ENCODE results near the gene DPEP1.

DPEP1 gene

DNA sequence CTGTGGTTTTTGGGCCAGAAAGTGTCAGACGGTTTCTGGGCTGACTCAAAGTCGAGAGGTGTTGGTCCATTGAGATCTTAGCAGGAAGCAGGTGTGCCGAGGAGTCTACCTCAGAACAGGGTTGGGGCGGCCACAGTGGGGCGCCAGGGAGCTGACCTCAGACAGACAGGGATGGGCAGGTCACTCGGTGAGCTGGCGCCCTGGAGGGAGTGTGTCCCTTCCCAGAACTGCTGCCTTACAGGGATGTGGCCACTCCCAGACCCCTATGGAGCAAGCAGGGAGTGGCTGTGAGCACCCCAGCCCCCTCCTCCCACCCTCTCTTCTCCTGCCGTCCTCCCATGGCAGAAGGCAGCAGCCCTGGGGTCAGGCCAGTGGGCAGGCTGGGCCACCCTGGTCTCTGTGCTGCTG is 14.0 kb upstream of the DPEP1 start:
- DNase-seq (ENCODE audit: low spot score), result no peak

DNA sequence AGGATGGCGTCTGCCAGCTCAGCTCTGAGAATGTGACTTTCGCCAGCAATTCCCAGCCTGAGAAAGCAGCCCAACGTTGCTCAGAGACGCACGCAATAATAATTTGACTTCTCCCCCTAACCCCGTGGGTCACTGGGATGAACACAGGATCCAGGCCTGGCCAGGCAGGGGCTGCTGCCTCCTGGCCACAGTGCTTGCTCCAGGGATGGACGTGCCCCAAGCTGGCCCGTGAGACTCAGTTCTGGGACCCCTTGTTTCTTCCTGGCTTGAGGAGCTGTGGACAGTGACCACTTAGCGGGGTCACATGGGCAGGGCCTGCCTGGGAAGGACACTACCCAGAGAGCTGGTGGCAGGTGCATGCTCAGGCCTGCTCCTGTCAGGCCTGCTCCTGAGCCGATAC is 13.5 kb upstream of the DPEP1 start:
- DNase-seq (ENCODE audit: low spot score), result no peak

DNA sequence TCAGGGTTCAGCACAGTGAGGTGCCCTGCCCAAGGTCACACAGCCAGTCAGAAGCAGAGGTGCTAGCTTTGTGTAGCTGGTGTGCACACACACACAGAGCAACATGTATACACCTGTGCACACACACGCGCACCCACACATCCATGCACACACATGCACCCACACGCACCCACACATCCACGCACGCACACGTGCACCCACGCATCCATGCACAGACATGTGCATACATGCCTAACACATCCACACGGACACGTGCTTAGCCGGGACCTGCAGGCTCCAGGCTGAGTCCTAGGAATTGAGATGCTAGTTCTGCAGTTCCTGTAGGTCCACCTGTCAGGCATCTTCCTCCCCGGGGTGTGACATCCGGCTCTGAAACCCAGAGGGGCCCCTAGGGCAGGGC is 13.0 kb upstream of the DPEP1 start:
- no peak for DNase-seq (ENCODE audit: low spot score)

DNA sequence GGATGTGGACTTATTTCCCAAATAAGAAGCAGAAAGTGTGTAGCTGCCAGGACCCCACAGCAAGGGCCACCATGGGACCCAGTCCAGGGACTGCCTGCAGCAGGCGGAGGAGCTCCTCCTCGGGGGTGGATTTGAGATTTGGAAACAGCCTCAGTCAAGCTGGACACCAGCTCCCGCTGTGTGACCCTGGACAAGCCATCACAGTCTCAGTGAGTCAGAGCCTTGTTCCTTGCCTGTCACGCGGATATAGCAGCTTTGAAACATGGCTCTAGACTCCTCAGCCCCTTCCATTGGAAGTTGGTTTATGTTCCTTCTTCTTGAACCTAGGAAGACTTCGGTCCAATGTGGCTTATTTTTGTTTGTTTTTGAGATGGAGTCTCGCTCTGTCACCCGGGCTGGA is 12.5 kb upstream of the DPEP1 start:
- DNase-seq (ENCODE audit: low spot score), result no peak

DNA sequence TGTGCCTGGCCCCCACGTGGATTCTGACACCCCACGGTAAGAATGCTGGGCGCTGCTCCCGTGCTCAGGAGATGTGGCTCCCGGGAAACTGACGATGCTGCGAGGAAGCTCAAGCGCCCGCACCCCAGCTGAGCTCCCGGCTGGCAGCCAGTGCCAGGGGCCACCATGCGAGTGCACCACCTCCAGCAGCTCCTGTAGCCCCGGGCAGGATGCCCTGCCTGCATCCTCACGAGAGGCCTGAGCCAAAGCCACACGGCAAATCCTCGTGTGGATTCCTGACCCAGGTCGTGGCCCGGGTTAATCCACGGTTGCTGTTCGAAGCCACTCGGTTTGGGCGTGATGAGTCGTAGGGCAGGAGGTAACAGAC is 11.6 kb upstream of the DPEP1 start:
- no peak for DNase-seq (ENCODE audit: low spot score)

DNA sequence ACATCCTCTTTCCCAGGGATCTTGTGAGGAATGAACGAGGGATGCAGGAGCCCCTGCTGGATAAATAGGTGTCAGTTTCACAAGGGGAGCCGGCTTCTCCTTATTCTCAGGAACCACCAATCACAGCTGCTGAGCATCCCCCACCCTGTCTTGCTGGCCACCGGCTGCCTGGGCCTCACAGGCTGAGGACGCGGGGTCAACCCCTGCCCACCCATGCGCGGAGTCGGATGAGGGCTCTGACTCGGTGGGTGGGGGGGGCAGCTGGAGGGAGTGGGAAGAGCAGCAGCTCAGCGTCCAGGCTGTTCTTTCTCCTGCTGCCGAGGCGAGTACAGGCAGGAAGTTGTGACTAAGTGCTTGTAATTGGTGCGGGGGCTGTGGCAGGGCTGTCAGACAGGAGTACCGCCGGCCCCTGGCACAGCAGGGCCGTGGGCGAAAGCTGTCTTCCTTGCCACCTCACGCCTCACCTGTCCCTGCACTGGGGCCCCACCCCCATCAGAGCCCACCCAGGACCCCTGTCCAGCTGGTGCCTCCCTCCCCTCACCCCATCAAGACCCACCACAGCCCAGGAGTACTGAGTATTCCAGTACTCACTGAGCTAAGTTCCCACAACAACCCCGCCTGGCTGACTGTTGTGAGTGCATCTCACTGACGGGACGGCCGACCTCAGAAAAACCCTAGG is 11.0 kb upstream of the DPEP1 start:
- peak; percentile 50 for DNase-seq (ENCODE audit: low spot score)

DNA sequence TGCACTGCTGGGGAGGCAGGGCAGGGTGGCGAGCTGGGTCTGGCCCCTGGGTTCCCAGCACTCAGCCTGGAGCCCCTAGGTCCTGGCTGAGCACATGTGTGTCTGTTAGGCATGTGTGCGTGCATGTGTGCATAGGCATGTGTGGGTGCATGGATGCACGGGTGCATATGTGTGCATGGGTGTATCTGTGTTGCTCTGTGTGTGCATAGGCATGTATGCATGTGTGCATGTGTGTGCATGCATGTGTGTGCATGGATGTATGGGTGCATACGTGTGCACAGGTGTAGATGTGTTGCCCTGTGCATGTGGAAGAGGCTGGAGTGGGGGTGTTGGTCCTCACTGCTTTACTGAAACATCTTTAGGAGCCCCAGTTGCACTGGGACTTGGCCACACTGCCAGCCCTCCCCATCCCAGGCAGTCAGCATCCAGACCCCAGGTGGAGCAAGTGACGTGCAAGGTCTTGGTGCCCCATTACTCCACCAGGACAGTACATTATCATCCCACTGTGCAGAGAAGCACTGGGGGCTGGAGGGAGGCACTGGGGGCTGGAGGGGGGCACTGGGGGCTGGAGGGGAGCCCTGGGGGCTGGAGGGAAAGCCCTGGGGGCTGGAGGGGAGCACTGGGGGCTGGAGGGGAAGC is 10.4 kb upstream of the DPEP1 start:
- no peak for DNase-seq (ENCODE audit: low spot score)

DNA sequence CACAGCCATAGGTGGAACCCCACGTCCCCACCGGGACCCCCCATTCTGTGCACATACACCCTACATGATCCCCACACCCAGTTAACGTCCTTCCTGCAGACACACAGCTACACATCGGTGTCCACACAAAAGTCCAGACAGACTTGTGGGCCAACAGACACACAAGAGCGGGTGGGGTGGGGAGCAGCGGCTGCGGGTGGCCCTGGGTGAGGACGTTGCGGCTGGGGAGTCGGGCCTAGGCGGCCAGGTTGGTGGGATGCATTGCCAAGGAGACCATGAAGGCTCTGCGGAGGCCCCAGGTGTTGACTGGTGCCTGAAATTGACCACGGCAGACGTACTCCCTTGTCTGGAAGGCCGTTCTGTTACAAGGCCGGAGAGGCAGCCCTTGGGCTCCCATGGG is 8.7 kb upstream of the DPEP1 start:
- DNase-seq (ENCODE audit: low spot score), result no peak

DNA sequence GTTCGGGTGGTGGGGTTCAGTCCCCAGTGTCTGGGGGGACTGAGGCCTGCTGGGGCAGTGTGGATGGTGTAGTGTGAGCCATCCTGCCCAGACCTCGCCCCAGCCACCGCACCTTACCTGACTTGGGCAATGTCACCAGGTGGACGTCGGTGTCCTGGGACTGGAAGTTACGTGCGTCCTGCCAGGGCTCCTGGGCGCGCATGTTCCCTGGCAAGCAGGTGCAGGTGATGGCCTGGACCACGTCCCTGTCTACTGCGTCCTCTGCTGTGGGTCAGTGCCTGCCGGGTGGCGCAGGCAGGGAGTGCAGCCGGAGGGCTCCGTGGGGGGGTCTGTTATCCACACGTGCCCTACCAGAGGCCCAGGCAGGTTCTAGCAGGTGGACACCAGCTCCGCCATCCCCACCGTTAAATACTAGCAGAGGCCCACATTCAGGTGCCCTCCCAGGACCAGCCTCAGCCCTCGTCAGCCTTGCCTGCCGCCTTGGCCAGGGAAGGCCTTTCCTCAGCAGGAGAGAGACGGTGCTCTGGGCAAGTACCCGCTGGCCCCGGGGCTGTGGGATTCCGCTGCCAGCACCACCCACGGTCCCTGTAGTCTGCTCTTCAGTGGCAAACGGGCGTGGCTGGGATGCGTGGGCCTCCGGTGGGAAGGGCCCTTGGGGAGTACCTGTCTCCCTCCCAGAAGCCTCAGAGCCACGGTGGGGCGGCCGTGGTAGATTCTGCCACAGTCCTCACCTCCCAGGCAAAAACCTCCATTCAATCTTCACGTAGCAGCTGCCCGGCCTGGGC is 8.1 kb upstream of the DPEP1 start:
- DNase-seq (ENCODE audit: low spot score), result no peak

DNA sequence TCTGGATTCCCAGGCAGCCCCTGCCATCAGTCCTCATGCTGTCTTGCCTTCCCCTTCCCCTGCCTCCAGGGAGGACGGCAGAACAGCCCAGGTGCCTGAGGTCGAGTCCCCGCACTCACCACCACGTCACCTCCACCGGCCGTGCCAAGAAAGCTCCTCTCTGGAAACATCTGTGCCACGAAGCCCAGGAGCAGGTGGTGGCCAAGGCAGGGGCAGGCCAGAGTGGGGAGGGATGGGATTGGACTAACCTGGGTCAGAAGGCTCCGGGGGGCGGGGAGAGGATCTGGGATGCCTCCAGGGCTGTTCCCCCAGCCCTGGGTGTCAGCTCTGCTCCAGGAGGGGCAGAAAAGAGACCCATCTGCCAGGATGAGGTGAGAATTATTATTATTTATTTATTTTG is 7.4 kb upstream of the DPEP1 start:
- no peak for DNase-seq (ENCODE audit: low spot score)

DNA sequence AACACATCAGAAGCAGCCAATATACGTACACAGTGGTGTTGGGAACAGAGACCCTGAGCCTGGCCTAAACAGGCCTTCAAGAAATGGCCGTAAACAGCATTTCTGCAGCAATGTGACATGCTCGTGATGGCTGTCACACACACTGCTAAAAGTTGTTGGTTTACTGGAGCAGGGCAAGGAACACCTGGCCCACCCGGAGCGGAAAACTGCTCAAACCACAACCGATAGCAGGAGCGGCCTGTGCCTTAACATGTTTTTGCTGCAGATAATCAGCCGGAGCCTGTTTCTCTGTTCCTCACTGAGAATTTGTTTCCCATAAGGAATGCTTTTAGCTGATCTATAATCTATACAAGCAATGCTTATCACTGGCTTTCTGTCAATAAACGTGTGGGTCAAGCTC is 6.0 kb upstream of the DPEP1 start:
- DNase-seq (ENCODE audit: low spot score), result no peak

DNA sequence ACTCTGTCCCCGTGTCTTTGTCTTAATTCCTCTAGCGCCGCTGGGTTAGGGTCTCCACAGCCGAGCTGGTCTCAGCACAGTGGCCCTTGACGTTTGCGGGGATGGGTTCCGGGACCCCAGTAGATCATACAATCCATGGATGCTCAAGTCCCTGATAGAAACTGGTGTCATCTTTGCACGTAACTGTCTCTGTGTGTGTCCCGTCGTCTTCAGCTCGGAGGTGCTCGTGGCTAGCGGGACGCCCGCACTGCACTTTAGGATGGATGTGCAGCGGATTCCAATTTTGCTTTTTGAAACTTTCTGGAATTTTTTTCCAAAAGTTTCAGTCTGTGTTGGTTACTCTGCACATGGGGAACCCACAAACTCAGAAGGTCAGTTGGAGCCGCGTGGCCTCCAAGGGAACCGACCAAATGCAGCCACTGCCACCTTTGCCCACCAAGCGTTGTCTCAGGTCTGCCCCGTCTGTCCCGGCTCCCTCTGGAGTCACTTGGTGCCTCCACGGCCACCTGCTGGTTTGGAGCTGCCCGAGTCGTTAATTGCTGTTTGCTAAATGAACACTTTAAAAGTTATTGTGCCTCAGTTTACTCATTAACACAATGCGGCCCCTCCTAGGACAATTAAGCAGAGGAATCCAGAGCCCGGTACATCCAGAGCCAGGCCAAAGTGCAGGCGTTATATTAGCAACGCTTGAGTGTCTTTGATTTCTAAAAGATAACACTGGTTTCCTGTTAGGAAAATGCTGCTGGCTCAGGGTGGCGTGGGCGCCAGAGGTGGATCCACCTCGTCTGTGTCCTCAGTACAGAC is 5.3 kb upstream of the DPEP1 start:
- DNase-seq (ENCODE audit: low spot score), result no peak

DNA sequence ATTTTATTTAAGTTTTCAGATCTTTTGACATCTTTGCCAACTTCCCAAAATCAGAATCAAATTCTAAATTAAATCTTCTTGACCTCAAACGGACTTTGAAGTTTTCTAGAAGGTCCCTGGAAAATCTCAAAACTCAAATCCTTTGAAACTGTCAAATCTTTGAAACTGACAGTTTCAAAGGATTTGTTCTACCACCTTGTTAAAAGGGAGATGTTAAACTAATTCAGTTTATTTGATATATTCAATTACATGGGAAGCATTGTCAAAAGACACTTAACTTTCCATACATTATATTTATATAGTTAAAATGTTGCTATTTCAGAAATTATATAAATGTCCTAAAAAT is 3.4 kb upstream of the DPEP1 start:
- DNase-seq (ENCODE audit: low spot score), result no peak

DNA sequence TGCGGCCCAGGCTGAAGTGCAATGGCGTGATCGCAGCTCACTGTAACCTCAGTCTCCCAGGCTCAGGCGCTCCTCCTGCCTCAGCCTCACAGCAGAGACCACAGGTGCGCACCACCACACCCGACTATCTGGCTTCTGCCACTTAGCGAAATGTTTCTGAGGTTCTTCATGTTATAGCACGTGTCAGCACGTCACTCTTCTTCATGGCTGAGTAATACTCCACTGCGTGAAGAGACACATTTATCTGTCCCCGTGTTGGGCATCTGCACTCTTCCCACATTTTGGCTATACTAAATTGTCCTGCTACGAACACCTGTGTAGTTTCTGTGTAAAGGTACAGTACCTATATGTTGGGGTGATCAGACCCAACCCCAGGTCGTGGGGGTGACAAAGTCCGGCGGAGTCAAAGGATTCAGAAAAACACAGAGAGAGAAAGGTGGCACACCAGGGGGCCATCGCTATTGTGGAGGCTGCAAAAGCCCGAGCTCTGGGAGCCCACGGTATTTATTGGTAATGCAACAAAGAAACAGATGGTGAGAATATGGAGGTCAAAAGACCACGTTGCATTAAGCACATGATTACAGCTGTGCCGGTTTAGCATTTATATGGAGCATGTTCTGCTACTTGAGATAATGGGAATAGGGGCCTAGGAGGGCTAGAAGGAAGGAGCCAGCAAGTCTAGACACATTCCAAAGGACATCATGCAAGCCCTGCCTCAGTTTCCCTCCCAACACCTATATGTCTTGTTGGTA is 851 bp upstream of the DPEP1 start:
- DNase-seq (ENCODE audit: low spot score), result no peak

DNA sequence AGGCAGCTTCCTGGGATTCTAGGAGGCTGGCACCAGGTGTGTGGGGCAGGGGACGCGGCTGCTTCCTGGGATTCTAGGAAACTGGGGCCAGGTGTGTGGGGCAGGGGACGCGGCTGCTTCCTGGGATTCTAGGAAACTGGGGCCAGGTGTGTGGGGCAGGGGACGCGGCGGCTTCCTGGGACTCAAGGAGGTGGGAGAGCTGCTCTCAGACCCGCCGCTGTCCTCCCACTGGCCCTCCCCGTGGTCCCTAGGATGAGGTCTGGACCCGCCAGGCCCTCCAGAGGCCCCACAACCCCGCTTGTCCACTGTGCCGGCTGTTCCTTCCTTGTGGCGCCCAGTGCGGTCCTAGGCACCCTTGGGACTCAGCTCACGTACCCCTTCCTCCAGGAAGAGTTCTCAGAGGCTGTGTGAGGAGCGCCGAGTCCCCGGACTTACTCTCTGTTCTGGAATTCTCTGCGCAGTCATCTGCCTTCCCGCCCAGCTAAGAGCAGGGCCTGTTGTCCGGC is 565 bp downstream of the DPEP1 start:
- DNase-seq (ENCODE audit: low spot score), result no peak

DNA sequence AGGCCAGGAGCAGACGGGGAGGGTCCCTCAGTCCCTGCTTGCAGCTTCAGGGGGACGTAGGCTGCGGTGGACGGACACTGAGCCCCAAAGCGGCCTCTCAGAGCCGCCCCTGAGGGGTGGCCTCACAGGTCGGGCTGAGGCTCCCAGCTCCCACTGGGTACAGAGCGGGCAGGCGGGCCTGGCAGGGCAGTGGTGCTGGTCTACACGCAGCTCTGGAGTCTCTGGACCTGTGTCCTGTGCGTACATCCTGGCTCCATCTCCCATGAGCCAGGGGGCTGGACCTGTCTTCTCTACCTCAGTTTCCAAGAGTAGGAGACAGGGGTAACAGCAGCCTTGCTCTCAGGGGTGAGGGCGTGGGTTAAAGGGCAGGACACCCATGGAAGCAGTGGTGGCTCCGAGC is 1.7 kb downstream of the DPEP1 start:
- DNase-seq (ENCODE audit: low spot score), result no peak

DNA sequence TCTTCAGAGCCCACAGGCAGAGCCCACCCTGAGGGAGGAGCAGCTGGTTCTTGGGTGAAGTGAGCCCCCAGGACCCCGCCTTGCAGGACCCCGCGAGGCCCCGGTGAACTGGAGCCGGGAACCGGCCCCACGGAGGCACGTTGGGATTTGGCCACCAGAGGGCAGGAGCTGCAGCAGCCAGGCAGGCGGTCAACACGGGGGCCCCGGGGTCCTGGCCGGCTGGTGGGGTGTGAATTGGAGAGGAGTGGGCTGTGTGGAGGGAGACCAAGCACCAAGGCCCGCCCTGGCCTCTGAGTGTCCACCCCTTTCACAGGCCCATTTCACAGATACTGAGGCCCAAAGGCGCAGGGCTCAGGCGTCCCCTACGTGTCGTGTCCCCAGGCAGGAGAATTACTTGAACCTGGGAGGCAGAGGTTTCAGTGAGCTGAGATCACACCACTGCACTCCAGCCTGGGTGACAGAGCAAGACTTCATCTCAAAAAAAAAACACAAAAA is 2.2 kb downstream of the DPEP1 start:
- no peak for DNase-seq (ENCODE audit: low spot score)

DNA sequence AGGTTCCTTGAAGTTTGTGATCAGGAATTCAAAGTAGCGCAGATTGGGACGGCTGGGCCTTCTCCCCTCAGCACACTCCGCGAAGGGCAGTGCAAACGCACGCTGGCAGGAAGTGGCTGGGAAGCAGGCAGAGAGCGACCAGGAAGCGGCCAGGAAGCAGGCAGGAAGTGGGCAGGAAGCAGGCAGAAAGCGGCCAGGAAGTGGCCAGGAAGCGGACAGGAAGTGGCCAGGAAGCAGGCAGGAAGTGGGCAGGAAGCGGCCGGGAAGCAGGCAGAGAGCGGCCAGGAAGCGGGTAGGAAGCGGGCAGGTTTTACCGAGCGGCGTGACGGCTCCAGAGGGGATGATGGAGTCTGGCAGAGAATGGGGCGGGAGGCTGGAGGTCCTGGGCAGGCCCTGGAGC is 3.2 kb downstream of the DPEP1 start:
- no peak for DNase-seq (ENCODE audit: low spot score)

DNA sequence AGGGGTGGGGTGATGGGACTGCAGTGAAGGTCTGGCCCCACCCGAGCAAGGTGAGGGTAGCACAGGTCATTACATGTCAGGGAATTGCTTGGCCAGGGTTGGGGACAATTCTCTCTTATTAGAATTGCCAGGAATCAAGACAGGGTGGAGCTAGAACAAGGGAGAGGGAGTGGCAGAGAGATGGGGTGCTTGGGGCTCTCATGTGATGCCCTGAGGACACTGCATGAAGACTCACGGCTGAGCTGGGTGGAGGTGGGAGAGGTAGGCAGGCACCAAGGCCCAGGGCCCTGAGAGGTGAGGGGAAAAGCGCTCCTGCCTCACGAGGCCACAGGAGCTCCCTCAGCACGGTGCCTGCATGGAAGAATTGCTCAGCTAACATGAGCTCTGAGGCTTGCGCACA is 3.6 kb downstream of the DPEP1 start:
- DNase-seq (ENCODE audit: low spot score), result no peak

DNA sequence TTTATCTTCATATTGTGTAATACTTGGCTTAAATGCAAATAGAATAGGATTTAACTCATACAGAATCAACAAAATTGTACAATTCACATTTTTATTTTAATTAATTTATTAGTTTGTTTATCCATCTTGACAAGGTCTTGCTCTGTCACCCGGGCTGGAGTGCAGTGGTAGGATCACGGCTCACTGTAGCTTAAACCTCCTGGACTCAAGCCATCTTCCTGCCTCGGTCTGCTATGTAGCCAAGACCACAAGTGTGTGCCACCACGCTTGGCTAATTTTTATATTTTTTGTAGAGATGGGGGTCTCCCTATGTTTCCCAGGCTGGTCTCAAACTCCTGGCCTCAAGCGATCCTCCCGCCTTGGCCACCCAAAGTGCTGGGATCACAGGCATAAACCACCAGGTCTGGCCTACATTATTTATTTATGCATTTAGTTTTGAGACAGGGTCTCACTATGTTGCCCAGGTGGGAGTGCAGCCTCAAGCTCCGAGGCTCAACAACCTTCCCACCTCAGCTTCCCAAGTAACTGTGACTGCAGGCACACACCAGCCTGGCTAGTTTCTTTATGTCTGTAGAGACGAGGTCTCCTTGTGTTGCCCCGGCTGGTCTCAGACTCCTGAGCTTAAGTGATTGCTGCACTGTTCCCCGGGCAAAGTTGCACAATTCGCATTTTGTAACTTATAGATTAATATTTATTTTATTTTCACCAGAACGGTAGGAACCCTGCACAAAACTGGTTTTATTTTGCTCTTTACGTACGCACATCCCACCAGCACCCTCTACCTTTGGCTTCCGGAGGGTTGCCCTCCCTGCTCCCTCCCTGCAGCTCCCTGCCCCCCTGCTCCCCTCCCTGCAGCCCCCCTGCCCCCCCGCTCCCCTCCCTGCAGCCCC is 4.9 kb downstream of the DPEP1 start:
- DNase-seq (ENCODE audit: low spot score), result no peak

DNA sequence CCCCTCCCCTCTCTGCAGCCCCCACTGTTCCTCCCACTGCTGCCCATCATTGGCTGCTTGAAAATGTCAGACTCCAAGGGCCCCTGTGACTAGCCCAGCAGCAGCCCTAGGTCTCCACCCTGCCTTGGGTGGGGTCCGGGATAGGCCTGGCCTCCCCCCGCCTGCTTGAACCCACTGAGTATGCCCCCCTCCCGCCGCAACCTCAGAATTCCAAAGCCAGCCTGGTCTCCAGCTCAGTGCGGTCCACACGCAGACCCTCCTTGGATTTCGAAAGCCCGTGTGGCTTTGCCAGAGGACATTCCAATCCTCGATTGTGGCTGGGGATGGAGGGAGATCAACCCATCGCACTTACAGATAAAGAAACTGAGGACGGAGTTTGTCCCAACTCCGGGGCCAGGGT is 6.4 kb downstream of the DPEP1 start:
- no peak for DNase-seq (ENCODE audit: low spot score)
